ENCODE data around the gene SP110. TPM values are rescaled to one million over a fixed set of nuclear protein-coding genes. Genes with fewer than 3 reads are reported as not detected.

Gene SP110
- total and polyA plus RNA-seq, 2 experiments from 2014 or later, result 2.3 to 8.2 TPM

DNA sequence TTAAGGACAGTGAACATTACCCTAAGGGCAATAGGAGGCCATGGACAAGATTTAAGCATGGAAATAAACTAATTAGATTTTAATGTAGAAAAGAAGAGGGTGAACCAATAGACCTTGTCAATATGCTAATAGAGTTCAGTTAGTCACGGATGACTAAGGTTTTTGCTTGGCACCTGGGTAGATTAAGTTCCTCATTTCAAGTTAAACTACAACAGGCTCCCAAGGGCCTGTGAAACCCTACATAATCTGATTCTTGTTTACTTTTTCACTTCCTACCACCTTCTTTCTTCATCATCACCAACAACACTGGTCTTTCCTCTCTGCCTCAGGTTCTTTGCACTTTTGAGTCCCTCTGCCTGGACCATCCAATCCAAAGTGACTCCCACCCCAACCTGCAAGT, 14.8 kb downstream of the SP110 start (continued):
- TF ChIP-seq, protein P1, sequence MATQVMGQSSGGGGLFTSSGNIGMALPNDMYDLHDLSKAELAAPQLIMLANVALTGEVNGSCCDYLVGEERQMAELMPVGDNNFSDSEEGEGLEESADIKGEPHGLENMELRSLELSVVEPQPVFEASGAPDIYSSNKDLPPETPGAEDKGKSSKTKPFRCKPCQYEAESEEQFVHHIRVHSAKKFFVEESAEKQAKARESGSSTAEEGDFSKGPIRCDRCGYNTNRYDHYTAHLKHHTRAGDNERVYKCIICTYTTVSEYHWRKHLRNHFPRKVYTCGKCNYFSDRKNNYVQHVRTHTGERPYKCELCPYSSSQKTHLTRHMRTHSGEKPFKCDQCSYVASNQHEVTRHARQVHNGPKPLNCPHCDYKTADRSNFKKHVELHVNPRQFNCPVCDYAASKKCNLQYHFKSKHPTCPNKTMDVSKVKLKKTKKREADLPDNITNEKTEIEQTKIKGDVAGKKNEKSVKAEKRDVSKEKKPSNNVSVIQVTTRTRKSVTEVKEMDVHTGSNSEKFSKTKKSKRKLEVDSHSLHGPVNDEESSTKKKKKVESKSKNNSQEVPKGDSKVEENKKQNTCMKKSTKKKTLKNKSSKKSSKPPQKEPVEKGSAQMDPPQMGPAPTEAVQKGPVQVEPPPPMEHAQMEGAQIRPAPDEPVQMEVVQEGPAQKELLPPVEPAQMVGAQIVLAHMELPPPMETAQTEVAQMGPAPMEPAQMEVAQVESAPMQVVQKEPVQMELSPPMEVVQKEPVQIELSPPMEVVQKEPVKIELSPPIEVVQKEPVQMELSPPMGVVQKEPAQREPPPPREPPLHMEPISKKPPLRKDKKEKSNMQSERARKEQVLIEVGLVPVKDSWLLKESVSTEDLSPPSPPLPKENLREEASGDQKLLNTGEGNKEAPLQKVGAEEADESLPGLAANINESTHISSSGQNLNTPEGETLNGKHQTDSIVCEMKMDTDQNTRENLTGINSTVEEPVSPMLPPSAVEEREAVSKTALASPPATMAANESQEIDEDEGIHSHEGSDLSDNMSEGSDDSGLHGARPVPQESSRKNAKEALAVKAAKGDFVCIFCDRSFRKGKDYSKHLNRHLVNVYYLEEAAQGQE (IDR thresholded peaks at IDR 0.05; ENCODE audit: unreplicated experiment), result no peak
- TF ChIP-seq ZNF331 (CRISPR knock-in tag; IDR thresholded peaks at IDR 0.05; ENCODE audit: low read depth) (no peak), EZH2 (IDR thresholded peaks at IDR 0.05; ENCODE audit: low read depth, unreplicated experiment) (no peak), JUNB (IDR thresholded peaks at IDR 0.05; ENCODE audit: unreplicated experiment) (no peak)
- TF ChIP-seq, protein P2, sequence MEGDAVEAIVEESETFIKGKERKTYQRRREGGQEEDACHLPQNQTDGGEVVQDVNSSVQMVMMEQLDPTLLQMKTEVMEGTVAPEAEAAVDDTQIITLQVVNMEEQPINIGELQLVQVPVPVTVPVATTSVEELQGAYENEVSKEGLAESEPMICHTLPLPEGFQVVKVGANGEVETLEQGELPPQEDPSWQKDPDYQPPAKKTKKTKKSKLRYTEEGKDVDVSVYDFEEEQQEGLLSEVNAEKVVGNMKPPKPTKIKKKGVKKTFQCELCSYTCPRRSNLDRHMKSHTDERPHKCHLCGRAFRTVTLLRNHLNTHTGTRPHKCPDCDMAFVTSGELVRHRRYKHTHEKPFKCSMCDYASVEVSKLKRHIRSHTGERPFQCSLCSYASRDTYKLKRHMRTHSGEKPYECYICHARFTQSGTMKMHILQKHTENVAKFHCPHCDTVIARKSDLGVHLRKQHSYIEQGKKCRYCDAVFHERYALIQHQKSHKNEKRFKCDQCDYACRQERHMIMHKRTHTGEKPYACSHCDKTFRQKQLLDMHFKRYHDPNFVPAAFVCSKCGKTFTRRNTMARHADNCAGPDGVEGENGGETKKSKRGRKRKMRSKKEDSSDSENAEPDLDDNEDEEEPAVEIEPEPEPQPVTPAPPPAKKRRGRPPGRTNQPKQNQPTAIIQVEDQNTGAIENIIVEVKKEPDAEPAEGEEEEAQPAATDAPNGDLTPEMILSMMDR (conservative IDR thresholded peaks at IDR 0.05; ENCODE audit: low read depth in 2 of 2), result no peak

DNA sequence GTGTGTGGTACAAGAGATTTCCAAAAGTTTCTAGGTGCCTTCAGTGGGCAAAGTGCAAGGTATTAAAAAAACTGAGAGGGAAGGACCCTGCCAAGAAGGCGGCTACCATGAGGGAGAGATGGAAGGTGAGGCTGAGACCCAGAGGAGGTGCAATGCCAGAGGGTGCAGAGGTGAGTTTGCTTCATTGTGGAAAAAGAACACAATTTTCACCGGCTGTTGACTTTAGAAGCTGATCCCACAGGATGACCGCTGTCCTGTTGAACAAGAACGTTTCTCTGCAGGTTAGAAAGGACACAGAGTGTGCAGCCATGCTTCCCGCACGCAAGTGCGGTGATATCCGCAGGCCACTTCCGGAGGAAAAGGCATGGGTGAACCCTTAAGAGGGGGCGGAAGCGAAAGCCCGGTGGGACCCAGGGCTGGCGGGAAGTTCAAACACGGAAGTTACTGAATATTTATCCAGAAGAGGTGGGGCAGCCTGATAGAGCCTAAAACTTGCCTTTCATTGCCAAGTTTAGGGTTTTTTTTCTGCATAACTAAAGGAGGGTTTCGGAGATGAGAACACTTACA, 16.6 kb downstream of the SP110 start:
- peaks cover 12% of the 10 kb centered on the region for H3K36me3 Mint-ChIP-seq (ENCODE audit: low read depth)
- no peak overlapping the region for H3K4me3 ChIP-seq
- no peaks in the 10 kb centered on the region for H3F3A ChIP-seq (replicated peaks; ENCODE audit: low read depth)
- DNase-seq (ENCODE audit: low spot score) (no peak), ATAC-seq (no peak)
- no peak overlapping the region for H3K4me2 ChIP-seq
- no peaks in the 10 kb centered on the region for H3K4me1 ChIP-seq (ENCODE audit: insufficient read depth)
- no peak overlapping the region for H3K27ac Mint-ChIP-seq
- H3K4me1 Mint-ChIP-seq, result no peaks in the 10 kb centered on the region
- no peaks in the 10 kb centered on the region for H3K79me2 ChIP-seq (replicated peaks; ENCODE audit: insufficient read depth)
- H3K9me2 ChIP-seq (ENCODE audit: insufficient read depth), result no peaks in the 10 kb centered on the region
- H3K9me3 Mint-ChIP-seq, result peaks cover 2% of the 10 kb centered on the region; the same call in 2 of the 3 replicates
- H2AFZ ChIP-seq, result no peak overlapping the region
- no peaks in the 10 kb centered on the region for H3K27me3 ChIP-seq (ENCODE audit: insufficient read depth)
- no peaks in the 10 kb centered on the region for H3K36me3 ChIP-seq (ENCODE audit: insufficient read depth)
- H3K27ac ChIP-seq (ENCODE audit: low read depth), result no peak overlapping the region
- H3K27me3 Mint-ChIP-seq (ENCODE audit: insufficient read depth, low read depth, poor library complexity), result peaks cover 5% of the 10 kb centered on the region
- H3K4me3 Mint-ChIP-seq, result no peak overlapping the region
- H4K20me1 ChIP-seq (replicated peaks; ENCODE audit: insufficient read depth), result no peaks in the 10 kb centered on the region
- TF ChIP-seq, protein P3, sequence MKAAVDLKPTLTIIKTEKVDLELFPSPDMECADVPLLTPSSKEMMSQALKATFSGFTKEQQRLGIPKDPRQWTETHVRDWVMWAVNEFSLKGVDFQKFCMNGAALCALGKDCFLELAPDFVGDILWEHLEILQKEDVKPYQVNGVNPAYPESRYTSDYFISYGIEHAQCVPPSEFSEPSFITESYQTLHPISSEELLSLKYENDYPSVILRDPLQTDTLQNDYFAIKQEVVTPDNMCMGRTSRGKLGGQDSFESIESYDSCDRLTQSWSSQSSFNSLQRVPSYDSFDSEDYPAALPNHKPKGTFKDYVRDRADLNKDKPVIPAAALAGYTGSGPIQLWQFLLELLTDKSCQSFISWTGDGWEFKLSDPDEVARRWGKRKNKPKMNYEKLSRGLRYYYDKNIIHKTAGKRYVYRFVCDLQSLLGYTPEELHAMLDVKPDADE (IDR thresholded peaks at IDR 0.05), result no peak
- TF ChIP-seq CREB1 (CRISPR knock-in tag; IDR thresholded peaks at IDR 0.05; ENCODE audit: low read depth) (no peak), POLR2AphosphoS5 (IDR thresholded peaks at IDR 0.05; ENCODE audit: low read depth) (no peak), STAT1 (IDR thresholded peaks at IDR 0.05; ENCODE audit: unreplicated experiment) (no peak)
- TF ChIP-seq, protein P4, sequence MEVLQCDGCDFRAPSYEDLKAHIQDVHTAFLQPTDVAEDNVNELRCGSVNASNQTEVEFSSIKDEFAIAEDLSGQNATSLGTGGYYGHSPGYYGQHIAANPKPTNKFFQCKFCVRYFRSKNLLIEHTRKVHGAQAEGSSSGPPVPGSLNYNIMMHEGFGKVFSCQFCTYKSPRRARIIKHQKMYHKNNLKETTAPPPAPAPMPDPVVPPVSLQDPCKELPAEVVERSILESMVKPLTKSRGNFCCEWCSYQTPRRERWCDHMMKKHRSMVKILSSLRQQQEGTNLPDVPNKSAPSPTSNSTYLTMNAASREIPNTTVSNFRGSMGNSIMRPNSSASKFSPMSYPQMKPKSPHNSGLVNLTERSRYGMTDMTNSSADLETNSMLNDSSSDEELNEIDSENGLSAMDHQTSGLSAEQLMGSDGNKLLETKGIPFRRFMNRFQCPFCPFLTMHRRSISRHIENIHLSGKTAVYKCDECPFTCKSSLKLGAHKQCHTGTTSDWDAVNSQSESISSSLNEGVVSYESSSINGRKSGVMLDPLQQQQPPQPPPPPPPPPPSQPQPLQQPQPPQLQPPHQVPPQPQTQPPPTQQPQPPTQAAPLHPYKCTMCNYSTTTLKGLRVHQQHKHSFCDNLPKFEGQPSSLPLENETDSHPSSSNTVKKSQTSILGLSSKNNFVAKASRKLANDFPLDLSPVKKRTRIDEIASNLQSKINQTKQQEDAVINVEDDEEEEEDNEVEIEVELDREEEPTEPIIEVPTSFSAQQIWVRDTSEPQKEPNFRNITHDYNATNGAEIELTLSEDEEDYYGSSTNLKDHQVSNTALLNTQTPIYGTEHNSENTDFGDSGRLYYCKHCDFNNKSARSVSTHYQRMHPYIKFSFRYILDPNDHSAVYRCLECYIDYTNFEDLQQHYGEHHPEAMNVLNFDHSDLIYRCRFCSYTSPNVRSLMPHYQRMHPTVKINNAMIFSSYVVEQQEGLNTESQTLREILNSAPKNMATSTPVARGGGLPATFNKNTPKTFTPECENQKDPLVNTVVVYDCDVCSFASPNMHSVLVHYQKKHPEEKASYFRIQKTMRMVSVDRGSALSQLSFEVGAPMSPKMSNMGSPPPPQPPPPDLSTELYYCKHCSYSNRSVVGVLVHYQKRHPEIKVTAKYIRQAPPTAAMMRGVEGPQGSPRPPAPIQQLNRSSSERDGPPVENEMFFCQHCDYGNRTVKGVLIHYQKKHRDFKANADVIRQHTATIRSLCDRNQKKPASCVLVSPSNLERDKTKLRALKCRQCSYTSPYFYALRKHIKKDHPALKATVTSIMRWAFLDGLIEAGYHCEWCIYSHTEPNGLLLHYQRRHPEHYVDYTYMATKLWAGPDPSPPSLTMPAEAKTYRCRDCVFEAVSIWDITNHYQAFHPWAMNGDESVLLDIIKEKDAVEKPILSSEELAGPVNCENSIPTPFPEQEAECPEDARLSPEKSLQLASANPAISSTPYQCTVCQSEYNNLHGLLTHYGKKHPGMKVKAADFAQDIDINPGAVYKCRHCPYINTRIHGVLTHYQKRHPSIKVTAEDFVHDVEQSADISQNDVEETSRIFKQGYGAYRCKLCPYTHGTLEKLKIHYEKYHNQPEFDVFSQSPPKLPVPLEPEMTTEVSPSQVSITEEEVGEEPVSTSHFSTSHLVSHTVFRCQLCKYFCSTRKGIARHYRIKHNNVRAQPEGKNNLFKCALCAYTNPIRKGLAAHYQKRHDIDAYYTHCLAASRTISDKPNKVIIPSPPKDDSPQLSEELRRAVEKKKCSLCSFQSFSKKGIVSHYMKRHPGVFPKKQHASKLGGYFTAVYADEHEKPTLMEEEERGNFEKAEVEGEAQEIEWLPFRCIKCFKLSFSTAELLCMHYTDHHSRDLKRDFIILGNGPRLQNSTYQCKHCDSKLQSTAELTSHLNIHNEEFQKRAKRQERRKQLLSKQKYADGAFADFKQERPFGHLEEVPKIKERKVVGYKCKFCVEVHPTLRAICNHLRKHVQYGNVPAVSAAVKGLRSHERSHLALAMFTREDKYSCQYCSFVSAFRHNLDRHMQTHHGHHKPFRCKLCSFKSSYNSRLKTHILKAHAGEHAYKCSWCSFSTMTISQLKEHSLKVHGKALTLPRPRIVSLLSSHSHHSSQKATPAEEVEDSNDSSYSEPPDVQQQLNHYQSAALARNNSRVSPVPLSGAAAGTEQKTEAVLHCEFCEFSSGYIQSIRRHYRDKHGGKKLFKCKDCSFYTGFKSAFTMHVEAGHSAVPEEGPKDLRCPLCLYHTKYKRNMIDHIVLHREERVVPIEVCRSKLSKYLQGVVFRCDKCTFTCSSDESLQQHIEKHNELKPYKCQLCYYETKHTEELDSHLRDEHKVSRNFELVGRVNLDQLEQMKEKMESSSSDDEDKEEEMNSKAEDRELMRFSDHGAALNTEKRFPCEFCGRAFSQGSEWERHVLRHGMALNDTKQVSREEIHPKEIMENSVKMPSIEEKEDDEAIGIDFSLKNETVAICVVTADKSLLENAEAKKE (CRISPR knock-in tag; IDR thresholded peaks at IDR 0.05), result no peak
- TF ChIP-seq, protein P2 (conservative IDR thresholded peaks at IDR 0.05; ENCODE audit: low read depth in 2 of 2), result no peak

Measured in GM23338 (cell line).